H1 (cell line): ENCODE results near the gene MCM9. TPM values are rescaled to one million over a fixed set of nuclear protein-coding genes. Genes with fewer than 3 reads are reported as not detected.
"Not testable (repeated sequence)": the region's sequence is repeated elsewhere in the genome, so short reads cannot be mapped to it uniquely, and the experiment has no call there.

Experiments
- CTCF ChIA-PET: fragments of 300-600 bp; sonication (Branson Sonifier 250); formaldehyde crosslinking; loops from one replicate; lab custom pipeline; 2021; ENCODE audit not compliant: partially characterized antibody; lab: Charles Lee
- POLR2A ChIA-PET: fragments of 300-600 bp; sonication (Branson Sonifier 250); formaldehyde crosslinking; loops from one replicate; lab custom pipeline; 2021; ENCODE audit warnings: inconsistent platforms; ENCODE audit not compliant: partially characterized antibody; lab: Charles Lee
- DNase-seq, 2 experiments: peaks; one replicate each; pipeline versions ENCODE4 v3.0.0 to v3.0.0-alpha.2; 2010 to 2022; ENCODE audit warnings: low spot score in 2 of 2, low read depth in 1 of 2, mixed read lengths in 1 of 2
- FAIRE-seq: peaks from 2 replicates; lab custom pipeline; 2011; peaks lifted over from hg19 to GRCh38; lab: Jason Lieb, UNC
- H2AFZ ChIP-seq: 2 replicates; pipeline ENCODE4 v1.8.1; 2012; ENCODE audit warnings: low read length, inconsistent platforms
- H2AK5ac ChIP-seq: 2 replicates; pipeline ENCODE4 v1.6.1; 2013; ENCODE audit warnings: low read depth, low read length
- H2BK120ac ChIP-seq: replicated peaks from 2 replicates; pipeline ENCODE3; 2013; ENCODE audit warnings: low read depth, low read length, inconsistent platforms
- H2BK12ac ChIP-seq: 2 replicates; pipeline ENCODE4 v1.6.1; 2013; ENCODE audit warnings: low read depth, low read length
- H2BK15ac ChIP-seq: 2 replicates; pipeline ENCODE4 v1.6.1; 2013; ENCODE audit warnings: low read length
- H2BK20ac ChIP-seq: 2 replicates; pipeline ENCODE4 v1.6.1; 2013; ENCODE audit warnings: low read length
- H2BK5ac ChIP-seq: 2 replicates; pipeline ENCODE4 v1.6.1; 2013; ENCODE audit warnings: low read depth, low read length
- H3K14ac ChIP-seq: 2 replicates; pipeline ENCODE4 v1.6.1; 2013; ENCODE audit warnings: inconsistent platforms; ENCODE audit not compliant: insufficient read length
- H3K18ac ChIP-seq: 2 replicates; pipeline ENCODE4 v1.6.1; 2013; ENCODE audit warnings: low read length; ENCODE audit errors: extremely low read depth
- H3K23ac ChIP-seq: 2 replicates; pipeline ENCODE4 v1.6.1; 2013; ENCODE audit warnings: inconsistent platforms; ENCODE audit not compliant: insufficient read length
- H3K23me2 ChIP-seq: 2 replicates; pipeline ENCODE4 v1.6.1; 2013; ENCODE audit warnings: low read depth, low read length
- H3K27ac ChIP-seq: 2 replicates; pipeline ENCODE4 v1.6.1; 2011; ENCODE audit warnings: low read depth, low read length, inconsistent platforms
- H3K27me3 ChIP-seq, 4 experiments: replicated peaks in 1 of 4; 1 replicate in 1 of 4; 2 replicates in 3 of 4; pipeline versions ENCODE4 v1.6.1 to v1.8.1; 2011 to 2013; ENCODE audit warnings: low read length in 3 of 4, mild to moderate bottlenecking in 3 of 4, inconsistent platforms in 2 of 4, mixed read lengths in 2 of 4, moderate library complexity in 1 of 4; ENCODE audit not compliant: control insufficient read depth in 3 of 4, insufficient read depth in 3 of 4; ENCODE audit errors: extremely low read depth in 1 of 4
- H3K36me3 ChIP-seq, 4 experiments: 2 replicates each; pipeline versions ENCODE4 v1.6.1 to v1.8.1; 2011 to 2013; ENCODE audit warnings: mild to moderate bottlenecking in 4 of 4, low read length in 3 of 4, moderate library complexity in 2 of 4, control low read depth in 1 of 4, inconsistent platforms in 1 of 4; ENCODE audit not compliant: insufficient read depth in 4 of 4, control insufficient read depth in 2 of 4
- H3K4ac ChIP-seq: replicated peaks from 2 replicates; pipeline ENCODE3; 2013; ENCODE audit warnings: low read length, low read depth, mixed read lengths, inconsistent platforms; ENCODE audit not compliant: insufficient read length
- H3K4me1 ChIP-seq, 4 experiments: replicated peaks in 1 of 4; 1 replicate in 1 of 4; 2 replicates in 3 of 4; pipeline versions ENCODE4 v1.6.1 to v1.8.1; 2011 to 2013; ENCODE audit warnings: low read length in 3 of 4, inconsistent platforms in 2 of 4, mixed read lengths in 1 of 4; ENCODE audit not compliant: insufficient read depth in 4 of 4, control insufficient read depth in 3 of 4
- H3K4me2 ChIP-seq, 2 experiments: 2 replicates each; pipeline versions ENCODE4 v1.6.1 to v1.8.1; 2011 to 2013; ENCODE audit warnings: low read depth in 2 of 2, low read length in 2 of 2, control low read depth in 1 of 2, inconsistent platforms in 1 of 2, mild to moderate bottlenecking in 1 of 2; ENCODE audit not compliant: insufficient read depth in 1 of 2
- H3K4me3 ChIP-seq, 4 experiments: fragments of 200-600, 300-600 bp in 1 of 4; sonication (generic), shearing (Covaris generic), sonication (Bioruptor Twin) in 1 of 4; 2 replicates each; pipeline versions ENCODE4 v1.5.1 to v1.8.1; 2011 to 2016; ENCODE audit warnings: low read length in 4 of 4, low read depth in 3 of 4, control low read depth in 2 of 4, inconsistent platforms in 2 of 4, mild to moderate bottlenecking in 2 of 4, mixed read lengths in 1 of 4, moderate library complexity in 1 of 4; ENCODE audit not compliant: insufficient read depth in 2 of 4; ENCODE audit errors: extremely low read depth in 1 of 4
- H3K56ac ChIP-seq: replicated peaks from 2 replicates; pipeline ENCODE3; 2013; ENCODE audit warnings: low read depth, mild to moderate bottlenecking, mixed read lengths, low read length, inconsistent platforms; ENCODE audit not compliant: insufficient read length
- H3K79me1 ChIP-seq: 2 replicates; pipeline ENCODE4 v1.6.1; 2013; ENCODE audit warnings: low read depth, low read length, control low read depth
- H3K79me2 ChIP-seq, 2 experiments: 2 replicates each; pipeline versions ENCODE4 v1.6.1 to v1.8.1; 2012 to 2013; ENCODE audit warnings: low read length in 2 of 2, mild to moderate bottlenecking in 2 of 2, inconsistent platforms in 1 of 2; ENCODE audit not compliant: insufficient read depth in 2 of 2, control insufficient read depth in 1 of 2
- H3K9ac ChIP-seq, 4 experiments: replicated peaks in 1 of 4; 1 replicate in 1 of 4; 2 replicates in 3 of 4; pipeline versions ENCODE4 v1.6.1 to v1.8.1; 2011 to 2013; ENCODE audit warnings: low read depth in 3 of 4, low read length in 3 of 4, control low read depth in 2 of 4, mild to moderate bottlenecking in 2 of 4, moderate library complexity in 2 of 4, inconsistent platforms in 1 of 4; ENCODE audit errors: extremely low read depth in 1 of 4
- H3K9me3 ChIP-seq, 2 experiments: 2 replicates each; pipeline versions ENCODE4 v1.6.1 to v1.8.1; 2012 to 2013; ENCODE audit warnings: mild to moderate bottlenecking in 2 of 2, moderate library complexity in 2 of 2, control low read depth in 1 of 2, inconsistent platforms in 1 of 2, low read depth in 1 of 2, low read length in 1 of 2, mixed read lengths in 1 of 2; ENCODE audit not compliant: insufficient read depth in 2 of 2
- H4K20me1 ChIP-seq, 2 experiments: replicated peaks in 1 of 2; 2 replicates each; pipeline versions ENCODE3 to v1.8.1; 2011 to 2013; ENCODE audit warnings: inconsistent platforms in 2 of 2, low read length in 2 of 2, mild to moderate bottlenecking in 1 of 2; ENCODE audit not compliant: insufficient read depth in 2 of 2, control insufficient read depth in 1 of 2
- H4K5ac ChIP-seq: 2 replicates; pipeline ENCODE4 v1.6.1; 2013; ENCODE audit warnings: low read length, low read depth, mixed read lengths, inconsistent platforms; ENCODE audit not compliant: insufficient read length
- H4K8ac ChIP-seq: 2 replicates; pipeline ENCODE4 v1.8.0; 2013; ENCODE audit warnings: mild to moderate bottlenecking, moderate library complexity, low read length, inconsistent platforms; ENCODE audit not compliant: insufficient read depth; ENCODE audit errors: extremely low read depth
- H4K91ac ChIP-seq: replicated peaks from 2 replicates; pipeline ENCODE3; 2013; ENCODE audit warnings: low read length, mixed read lengths, inconsistent platforms; ENCODE audit not compliant: insufficient read length
- WGBS, 2 experiments: shearing (Covaris generic) in 1 of 2; methylation state at CpG; one replicate each; pipeline versions ENCODE4 v1.1.6 to v1.1.7; 2013 to 2015; ENCODE audit warnings: low lambda C conversion rate in 2 of 2, mixed read lengths in 2 of 2, inconsistent platforms in 1 of 2, low coverage in 1 of 2, missing lambda C conversion rate in 1 of 2; ENCODE audit not compliant: insufficient replicate concordance in 2 of 2, insufficient coverage in 1 of 2, insufficient read length in 1 of 2; ENCODE audit errors: extremely low coverage in 1 of 2, missing lambda C conversion rate in 1 of 2; 5-methylcytosine and 5-hydroxymethylcytosine counted together
- polyA plus RNA-seq, 7 experiments: library from polyadenylated mRNA; depleted of rRNA in 3 of 7; stranded (reverse) in 5 of 7; unstranded in 2 of 7; fragments of >200 nt in 5 of 7; fragments of 200-250 nt in 2 of 7; gene quantifications; 1 replicate in 5 of 7; 2 replicates in 1 of 7; 4 replicates in 1 of 7; pipeline versions ENCODE4 v1.2.1 to v1.2.3, GENCODE V29; 2011 to 2013; ENCODE audit warnings: missing spikeins in 2 of 7, mixed read lengths in 2 of 7
- total RNA-seq: library from RNA; stranded (reverse); fragmentation: NEBNext Ultra II Directional; extraction: Animal tissue kit (Norgen Biotek cat#: 25700); gene quantifications from 2 replicates; pipeline ENCODE4 v1.2.1, GENCODE V29; 2021

Gene MCM9
- total and polyA plus RNA-seq, 2 of the 8 experiments (the other 6 are each of a cell fraction or from before 2014, with no cell fraction given), result 3.7 to 11.4 TPM

DNA sequence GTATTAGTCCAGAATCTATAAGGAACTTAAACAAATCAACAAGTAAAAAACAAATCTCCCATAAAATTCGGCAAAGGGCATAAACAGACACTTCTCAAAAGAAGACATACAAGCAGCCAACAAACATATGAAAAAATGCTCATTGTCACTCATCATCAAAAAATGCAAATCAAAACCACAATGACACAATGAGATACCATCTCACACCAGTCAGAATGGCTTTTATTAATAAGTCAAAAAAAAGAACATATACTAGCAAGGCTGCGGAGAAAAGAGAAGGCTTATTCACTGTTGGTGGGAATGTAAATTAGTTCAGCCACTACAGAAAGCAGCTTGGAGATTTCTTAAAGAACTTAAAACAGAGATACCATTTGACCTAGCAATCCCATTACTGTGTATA, 169.6 kb downstream of the MCM9 start:
- H2BK5ac ChIP-seq, H3K27ac ChIP-seq, H3K18ac ChIP-seq, H4K5ac ChIP-seq, FAIRE-seq, H4K20me1 ChIP-seq, H3K27me3 ChIP-seq, H3K79me1 ChIP-seq, H3K9me3 ChIP-seq, H2AFZ ChIP-seq, H4K91ac ChIP-seq, H3K23ac ChIP-seq, H3K4me3 ChIP-seq, H3K36me3 ChIP-seq, H2BK15ac ChIP-seq, CTCF ChIA-PET, H3K14ac ChIP-seq, DNase-seq, H3K4ac ChIP-seq, H2BK120ac ChIP-seq, H2BK12ac ChIP-seq, H3K79me2 ChIP-seq, H2AK5ac ChIP-seq, H3K56ac ChIP-seq, H3K4me1 ChIP-seq, H4K8ac ChIP-seq, H3K23me2 ChIP-seq, POLR2A ChIA-PET, H2BK20ac ChIP-seq, H3K4me2 ChIP-seq, H3K9ac ChIP-seq: not testable (repeated sequence)
- WGBS, 2 experiments, result 93% methylated on average over 2 of the region's 2 CpGs; no CpG with 5 or more reads in 1 of the 2 experiments
